MM.1S (cell line): Measurements from ENCODE around the gene UBE2E1.

Source experiments
- CTCF ChIP-seq: fragments of 300-600 bp; sonication (generic); IDR thresholded peaks from 2 replicates; pipeline ENCODE4 v1.5.1; 2016; ENCODE audit warnings: antibody characterized with exemption, low read length, mixed read lengths
- EZH2 ChIP-seq: fragments of 300-600 bp; sonication (generic); optimal IDR thresholded peaks from 2 replicates; pipeline ENCODE3; 2017; ENCODE audit warnings: low read depth, mild to moderate bottlenecking, antibody characterized with exemption, low read length, mixed read lengths

- TF ChIP-seq CTCF, result no peak
- TF ChIP-seq EZH2, result no peak
Measured at GRCh38 chr3:23809840-23810342, 4.1 kb downstream of the UBE2E1 start.
